AG04449 (cell line): ENCODE measurements around the gene GPER1.

Experiments
- CTCF ChIA-PET: fragments of 350-600 bp; formaldehyde crosslinking; extraction: SDS; loops from one replicate; lab custom pipeline; 2021; ENCODE audit warnings: antibody characterized with exemption; lab: Yijun Ruan, JAX
- POLR2A ChIA-PET: fragments of 400-600, 350-600 bp; formaldehyde crosslinking; extraction: SDS; loops from one replicate; lab custom pipeline; 2020; ENCODE audit warnings: antibody characterized with exemption, inconsistent platforms; lab: Yijun Ruan, JAX
- DNase-seq: peaks from one replicate; pipeline ENCODE4 v3.0.0-alpha.2; 2010; ENCODE audit warnings: low read depth, low spot score
- H3K4me3 ChIP-seq: 2 replicates; pipeline ENCODE4 v1.5.1; 2011; ENCODE audit warnings: low read depth, mild to moderate bottlenecking, control low read depth, low read length
- CTCF ChIP-seq: IDR thresholded peaks from one replicate; pipeline ENCODE4 v1.5.1; 2011; ENCODE audit warnings: mild to moderate bottlenecking, moderate library complexity, low read length, control low read depth, inconsistent platforms; ENCODE audit not compliant: insufficient read depth; ENCODE audit errors: missing control alignments

GPER1 gene

DNA sequence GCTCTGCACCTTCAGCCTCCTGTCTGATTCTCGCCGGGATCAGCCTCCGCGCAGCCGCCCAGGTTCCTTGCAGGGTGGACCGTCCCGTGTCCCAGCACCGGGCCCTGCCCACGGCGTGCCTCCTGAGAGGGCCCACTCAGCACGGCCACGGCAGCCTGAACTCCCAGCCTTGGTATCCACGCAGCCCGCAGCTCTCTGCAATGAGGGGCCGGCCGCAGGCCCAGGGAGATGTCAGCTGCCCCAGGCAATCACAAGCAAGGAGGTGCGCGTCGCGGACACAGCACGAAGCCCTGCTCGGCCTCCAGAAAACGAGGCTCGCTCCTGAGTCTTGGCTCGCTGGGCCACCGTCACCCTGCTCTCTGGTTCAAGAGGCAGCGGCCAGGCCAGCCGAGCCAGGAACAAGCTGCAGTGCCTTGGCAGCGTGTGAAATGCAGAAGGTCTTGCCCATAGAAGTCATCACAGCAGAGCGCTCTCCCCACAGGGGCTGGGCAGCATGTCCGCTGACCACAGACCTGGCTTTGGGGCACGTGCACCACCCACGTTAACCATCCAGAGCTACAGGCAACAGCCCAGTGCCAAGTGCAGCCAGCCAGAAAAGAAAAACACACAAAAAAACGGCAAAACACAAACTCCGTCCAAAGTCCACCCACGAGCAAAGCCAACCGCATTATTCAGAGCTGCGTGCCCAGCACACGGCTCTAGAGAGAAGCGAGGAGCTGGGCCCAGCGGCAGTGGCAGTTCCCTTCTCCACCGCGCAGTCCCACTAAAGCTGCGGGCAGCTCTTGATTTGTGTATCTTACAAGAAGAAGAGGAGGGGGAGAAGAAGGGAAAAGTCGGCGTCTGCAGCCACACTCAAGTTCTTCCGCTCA is 13.9 kb downstream of the GPER1 start:
- ChIA-PET POLR2A (interaction anchor here (1.3 kb wide), 1 partner anchor 58 kb away, joined by 3 read pairs; the partner anchor contains the start of gene ZFAND2A), CTCF (interaction anchor here (1.3 to 6.0 kb wide), 3 partner anchors 16 to 109 kb away, joined by 5 to 21 read pairs (median 5); no protein-coding TSS in a partner anchor)
- no peak for DNase-seq
- no peak overlapping the region for H3K4me3 ChIP-seq
- no peak for TF ChIP-seq CTCF

DNA sequence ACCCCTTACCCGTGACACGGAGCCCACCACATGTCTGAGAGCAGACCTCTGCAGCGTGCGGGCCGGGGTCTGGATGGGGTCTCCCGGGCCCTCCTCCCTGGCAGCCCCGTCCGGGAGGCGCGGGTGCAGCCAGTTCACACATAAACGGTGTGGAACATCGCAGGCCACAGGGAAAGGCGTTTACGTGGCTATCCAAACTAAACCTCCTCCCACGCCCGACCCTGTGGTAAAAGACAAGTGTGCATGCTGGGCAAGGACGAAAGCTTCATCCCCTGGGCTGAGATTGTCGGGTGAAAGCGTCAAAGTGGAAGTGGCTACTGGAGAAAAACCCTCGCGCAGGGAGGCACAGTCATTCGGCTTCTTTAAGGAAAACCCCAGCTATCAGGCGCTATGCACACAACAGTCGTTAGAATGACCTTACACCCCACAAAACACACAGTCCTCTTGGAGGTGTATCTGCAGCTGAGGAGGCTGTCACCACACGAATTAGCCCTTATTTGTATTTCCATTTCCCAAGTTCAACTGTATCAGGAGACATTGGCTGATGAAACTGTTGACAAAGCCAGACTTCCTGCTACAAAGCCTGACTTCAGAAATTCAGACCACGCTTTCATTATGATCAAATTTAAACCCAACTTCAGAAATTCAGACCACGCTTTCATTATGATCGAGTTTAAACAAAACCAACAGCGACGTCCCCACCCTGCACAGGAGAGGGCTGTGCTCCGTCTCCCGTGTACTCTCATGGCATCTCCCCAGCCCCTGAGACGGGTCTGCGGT is 15.3 kb downstream of the GPER1 start:
- TF ChIP-seq CTCF, result no peak
- H3K4me3 ChIP-seq, result no peak overlapping the region
- no peak for DNase-seq
- CTCF ChIA-PET, result interaction anchor here (0.9 to 6.0 kb wide), 3 partner anchors 17 to 110 kb away, joined by 3 to 21 read pairs (median 12); no protein-coding TSS in a partner anchor
- POLR2A ChIA-PET, result no interaction called here

- no peak for TF ChIP-seq CTCF
- POLR2A ChIA-PET, result no interaction called here
- CTCF ChIA-PET, result interaction anchor here (0.9 to 6.0 kb wide), 7 partner anchors 10 to 111 kb away, joined by 3 to 21 read pairs (median 4); no protein-coding TSS in a partner anchor
- DNase-seq, result no peak
- H3K4me3 ChIP-seq, result no peak overlapping the region
These were observed 16.0 kb downstream of the GPER1 start for GRCh38 chr7:1103789-1104515.

- ChIA-PET CTCF (interaction anchor here (0.9 to 6.0 kb wide), 6 partner anchors 9 to 112 kb away, joined by 3 to 21 read pairs (median 6); no protein-coding TSS in a partner anchor), POLR2A (no interaction called here)
- no peak for TF ChIP-seq CTCF
- no peak overlapping the region for H3K4me3 ChIP-seq
- no peak for DNase-seq
These were observed 16.7 kb downstream of the GPER1 start for GRCh38 chr7:1104516-1105179.

DNA sequence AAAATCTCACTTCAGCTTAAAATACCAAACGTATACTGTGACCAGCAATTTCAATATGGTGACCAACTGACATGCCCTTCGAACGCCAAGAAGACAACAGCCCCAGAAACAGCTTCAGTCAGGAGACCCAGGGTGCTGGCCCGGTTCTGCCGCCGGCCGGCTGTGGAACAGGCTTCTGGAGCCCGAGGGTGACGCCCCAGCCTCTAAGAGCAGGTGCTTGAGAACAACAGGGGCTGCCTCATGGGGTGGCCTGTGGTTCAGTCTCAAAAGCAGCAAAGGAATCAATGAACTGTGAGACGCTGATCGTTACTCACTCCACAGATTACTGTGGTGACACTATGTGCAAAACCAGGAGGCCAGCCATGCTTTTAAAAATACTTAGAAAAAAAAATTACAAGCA is 17.3 kb downstream of the GPER1 start:
- DNase-seq, result no peak
- TF ChIP-seq CTCF, result no peak
- no peak overlapping the region for H3K4me3 ChIP-seq
- ChIA-PET POLR2A (no interaction called here), CTCF (interaction anchor here (0.9 to 6.0 kb wide), 5 partner anchors 19 to 112 kb away, joined by 3 to 21 read pairs (median 7); no protein-coding TSS in a partner anchor)
